GM21526 (cell line): Measurements from ENCODE around the gene DNMT3A.

Experiments
- ATAC-seq: cut with Tn5 transposase; IDR thresholded peaks from one replicate; pipeline ENCODE4 v1.9.1; 2021; ENCODE audit warnings: moderate library complexity; ENCODE audit not compliant: unreplicated experiment, low FRiP score

Gene DNMT3A

GRCh38 chr2:25265001-25265400 lies 76.7 kb downstream of the DNMT3A start:
- ATAC-seq = no peak

DNA sequence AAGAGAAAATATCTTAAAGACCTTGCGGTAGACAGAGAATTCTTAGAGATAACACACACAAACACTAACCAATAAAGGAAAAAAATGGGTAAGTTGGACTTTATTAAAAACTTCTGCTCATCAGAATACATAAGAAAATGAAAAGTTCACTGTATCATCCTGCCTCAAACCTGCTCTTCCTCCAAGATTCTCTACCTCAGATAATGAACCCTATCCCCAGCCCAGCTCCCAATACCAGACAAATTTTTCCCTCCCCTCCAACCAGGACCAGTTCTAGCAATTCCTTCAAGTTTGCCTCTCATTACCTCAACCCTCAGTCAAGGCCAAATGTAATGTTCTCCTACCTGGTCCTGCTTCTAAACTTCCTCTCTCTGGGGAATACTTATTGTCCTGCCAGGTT lies 79.4 kb downstream of the DNMT3A start:
- ATAC-seq = no peak

DNA sequence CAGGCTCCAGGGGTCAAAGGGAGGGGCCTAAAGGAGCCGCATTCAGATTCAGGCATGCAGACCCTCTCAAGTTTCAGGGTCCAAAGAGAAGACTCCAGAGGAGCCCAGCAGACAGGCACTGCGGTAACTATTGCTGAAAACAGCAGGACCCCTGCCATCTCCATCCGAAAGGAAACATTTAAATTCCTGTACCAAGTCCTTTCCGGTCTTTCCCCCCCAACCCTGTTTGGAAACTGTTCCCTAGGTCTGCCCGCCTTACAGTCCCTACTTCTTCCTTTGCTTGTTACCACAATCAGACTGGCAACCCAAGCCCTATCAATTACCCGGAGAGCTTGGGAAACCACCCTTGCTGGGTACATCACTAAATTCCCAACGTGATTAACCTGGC lies 82.0 kb downstream of the DNMT3A start:
- ATAC-seq = no peak

DNA sequence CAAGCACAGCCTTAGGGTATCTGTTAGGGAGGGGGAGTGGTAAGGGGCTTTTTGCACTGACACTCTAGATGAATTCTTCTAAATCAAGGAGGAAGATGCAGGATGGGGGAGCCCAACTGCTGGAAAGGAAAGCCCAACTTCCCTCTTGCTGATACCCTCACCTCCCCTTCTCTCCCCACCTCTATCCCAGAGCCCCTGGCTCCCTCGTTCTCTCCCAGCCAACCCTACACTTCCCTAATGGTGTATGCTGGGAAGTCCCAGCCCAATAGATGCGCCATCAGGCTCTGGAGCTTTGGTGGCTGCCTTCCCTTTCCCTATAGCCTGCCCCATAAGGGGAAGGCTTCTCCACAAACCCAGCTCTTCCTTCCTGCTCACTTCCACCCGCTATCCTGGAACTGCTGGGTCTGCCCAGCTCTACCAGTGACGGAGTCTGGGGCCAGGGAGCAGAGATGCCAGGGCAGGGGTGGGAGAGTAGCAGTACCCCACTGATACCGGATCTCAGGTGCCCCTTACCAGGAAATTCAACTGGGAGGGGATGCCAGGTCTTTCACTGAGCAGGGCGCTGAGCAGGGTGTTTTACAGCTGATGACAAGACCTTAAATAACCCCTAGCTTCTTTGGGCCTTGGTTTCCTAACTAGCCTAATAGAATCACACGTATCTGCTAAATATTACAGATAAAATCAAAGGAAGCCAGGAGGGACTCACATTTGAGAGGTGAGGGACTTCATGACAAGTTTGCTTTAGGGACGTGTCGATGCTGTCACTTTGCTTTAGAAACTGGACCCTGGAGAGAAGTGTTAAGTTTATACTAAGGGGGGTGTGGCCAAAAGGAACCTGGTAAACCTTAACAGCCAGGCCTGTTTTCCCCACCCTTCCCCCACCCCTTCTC lies 82.6 kb downstream of the DNMT3A start:
- no peak for ATAC-seq

DNA sequence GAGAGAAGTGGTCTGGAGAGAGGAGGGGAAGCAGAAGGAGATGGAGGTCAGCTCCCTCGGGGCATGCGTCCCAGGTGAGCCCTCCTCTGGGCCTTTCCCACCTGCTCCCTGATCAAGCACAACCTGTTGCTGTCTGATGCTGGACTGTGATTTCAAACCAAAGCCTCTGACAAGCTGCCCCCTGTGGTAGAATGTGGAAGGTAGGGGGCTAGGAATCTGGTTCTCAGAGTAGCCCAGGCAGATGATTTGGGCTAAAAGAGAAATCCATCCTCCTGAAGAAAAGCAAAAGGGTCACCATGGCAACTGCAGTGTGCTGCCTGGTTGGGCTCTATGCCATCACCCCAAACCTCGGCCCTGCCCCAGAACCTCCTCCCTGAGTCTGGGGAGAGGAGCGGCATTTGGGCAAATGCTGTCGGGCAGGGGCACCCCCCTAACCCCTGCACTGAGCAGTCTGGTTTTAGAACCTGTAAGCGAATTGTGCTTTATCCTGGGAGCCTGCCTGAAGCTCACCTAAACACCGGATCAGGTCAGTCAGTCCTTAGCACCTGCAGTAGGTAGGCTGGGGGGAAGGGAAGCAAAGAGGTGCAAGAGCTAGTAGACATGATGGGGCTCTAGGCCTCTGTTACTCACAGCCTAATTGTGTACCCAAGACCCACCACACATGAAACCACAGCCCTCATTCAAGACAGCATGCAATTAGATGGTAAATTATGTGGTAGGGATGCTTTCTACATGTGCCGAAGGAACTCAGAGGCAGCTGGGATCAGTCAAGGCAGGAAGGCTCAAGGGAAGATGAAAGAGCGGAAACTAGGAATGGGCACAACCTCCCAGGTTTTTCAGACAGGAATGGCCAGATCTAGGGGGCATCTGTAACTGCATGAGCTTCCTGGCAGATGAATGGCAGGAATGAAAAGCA lies 83.5 kb downstream of the DNMT3A start:
- no peak for ATAC-seq

GRCh38 chr2:25257032-25257552 lies 84.6 kb downstream of the DNMT3A start:
- ATAC-seq = no peak

- ATAC-seq = no peak
These were observed 85.2 kb downstream of the DNMT3A start for GRCh38 chr2:25256488-25256875.

DNA sequence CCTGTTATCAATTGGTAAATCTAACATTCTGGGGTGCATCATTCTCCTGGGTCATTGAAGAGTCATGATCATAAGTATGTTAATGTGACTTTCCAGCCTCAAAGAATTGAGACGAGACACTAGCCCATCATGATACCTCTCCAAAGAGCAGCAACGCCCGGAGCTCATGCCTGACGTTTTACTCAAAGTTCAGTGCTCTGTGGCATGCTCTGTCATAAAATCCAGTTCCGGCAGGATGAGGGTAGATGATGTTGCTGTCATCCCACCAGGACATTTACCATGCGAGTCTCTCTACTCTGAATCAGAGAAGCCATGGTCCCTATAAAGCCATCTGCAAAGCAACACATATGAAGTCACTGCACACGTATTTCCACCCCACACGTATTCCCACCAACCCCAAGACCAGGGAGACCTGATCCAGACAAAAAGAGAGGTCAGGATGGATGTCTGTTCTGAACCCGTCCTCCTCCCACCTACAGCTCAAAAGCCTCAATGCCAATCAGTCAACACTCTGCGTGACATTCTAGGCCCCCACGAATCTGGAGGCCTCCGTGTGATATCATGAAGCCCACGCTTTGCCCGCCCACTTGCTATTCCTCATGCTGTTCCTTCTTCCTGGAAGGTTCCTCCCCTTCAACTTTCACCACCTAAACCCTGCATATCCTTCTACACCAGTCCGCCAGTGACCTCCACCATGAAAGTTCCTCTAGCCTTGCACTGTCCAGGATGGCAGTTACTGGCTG lies 85.8 kb downstream of the DNMT3A start:
- no peak for ATAC-seq

DNA sequence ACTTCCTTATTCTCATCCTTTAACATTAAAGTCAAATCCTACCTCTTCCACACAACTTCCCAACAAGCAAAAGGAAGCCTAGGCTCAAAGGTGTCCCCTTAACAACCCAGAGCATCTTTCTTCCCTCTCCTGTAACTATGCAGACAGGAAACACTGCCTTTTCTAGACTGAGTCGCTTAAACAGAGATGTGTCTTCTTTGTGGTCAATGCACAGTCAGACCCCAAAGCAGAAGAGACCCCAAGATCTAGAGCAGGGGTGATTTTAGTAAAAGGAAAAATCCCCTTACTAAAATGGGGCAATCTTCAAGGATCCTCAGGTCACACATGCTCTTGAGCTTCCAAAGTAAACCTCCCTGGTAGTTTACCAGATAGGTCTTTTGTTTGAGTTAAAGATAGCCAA lies 86.8 kb downstream of the DNMT3A start:
- ATAC-seq = no peak

GRCh38 chr2:25253153-25253626 lies 88.5 kb downstream of the DNMT3A start:
- no peak for ATAC-seq

- ATAC-seq = no peak
These were observed 89.2 kb downstream of the DNMT3A start for GRCh38 chr2:25252291-25253152.

- no peak for ATAC-seq
These were observed 90.1 kb downstream of the DNMT3A start for GRCh38 chr2:25251422-25252273.

DNA sequence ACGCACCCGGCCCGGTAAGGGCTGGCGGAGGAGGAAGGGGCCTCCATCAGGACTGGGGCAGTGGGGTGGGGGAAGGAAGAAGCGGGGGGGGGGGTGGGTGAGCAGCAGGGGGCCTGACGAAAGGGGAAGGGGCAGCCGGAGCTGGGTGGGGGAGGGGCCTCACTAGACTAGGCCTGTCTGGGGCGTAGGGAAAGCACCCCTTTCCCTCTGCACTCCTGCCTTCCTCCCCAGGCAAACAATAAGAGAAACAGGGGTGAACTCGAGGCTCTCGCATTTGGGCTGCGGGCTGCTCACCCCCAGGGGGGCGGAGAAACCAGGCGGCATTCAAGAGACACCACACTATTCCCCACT lies 90.7 kb downstream of the DNMT3A start:
- no peak for ATAC-seq

GRCh38 chr2:25250331-25251070 lies 91.2 kb downstream of the DNMT3A start:
- no peak for ATAC-seq

- no peak for ATAC-seq
These were observed 91.9 kb downstream of the DNMT3A start for GRCh38 chr2:25249785-25250184.

DNA sequence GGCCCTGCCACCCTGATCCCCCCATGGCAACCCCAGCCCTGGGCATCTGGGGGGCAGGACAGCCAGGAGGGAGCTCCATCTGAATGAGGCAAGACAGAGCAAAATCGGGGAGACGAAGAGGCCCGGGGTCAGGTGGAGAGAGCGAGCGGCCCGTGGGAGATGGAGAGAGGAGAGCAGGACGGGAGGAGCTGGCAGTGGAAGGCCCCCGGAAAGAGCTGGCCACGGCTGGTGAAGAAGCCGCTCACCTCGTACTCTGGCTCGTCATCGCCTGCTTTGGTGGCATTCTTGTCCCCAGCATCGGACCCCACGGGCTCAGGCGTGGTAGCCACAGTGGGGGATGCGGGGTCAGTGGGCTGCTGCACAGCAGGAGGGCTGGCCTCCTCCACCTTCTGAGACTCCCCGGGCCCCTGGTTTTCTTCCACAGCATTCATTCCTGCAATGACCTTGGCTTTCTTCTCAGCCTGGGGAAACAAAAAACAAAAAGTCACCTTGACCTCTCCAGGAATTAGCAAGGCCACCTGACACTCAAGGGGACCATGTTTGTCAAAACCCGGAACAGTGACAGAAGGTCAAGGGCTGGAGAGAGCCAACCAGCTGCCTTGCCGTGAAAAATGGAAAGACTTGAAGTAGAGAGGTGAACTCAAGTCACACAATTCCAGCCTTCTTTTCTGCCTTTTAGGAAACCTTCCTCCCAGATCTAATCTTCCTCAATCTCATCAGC lies 93.8 kb downstream of the DNMT3A start:
- no peak for ATAC-seq

DNA sequence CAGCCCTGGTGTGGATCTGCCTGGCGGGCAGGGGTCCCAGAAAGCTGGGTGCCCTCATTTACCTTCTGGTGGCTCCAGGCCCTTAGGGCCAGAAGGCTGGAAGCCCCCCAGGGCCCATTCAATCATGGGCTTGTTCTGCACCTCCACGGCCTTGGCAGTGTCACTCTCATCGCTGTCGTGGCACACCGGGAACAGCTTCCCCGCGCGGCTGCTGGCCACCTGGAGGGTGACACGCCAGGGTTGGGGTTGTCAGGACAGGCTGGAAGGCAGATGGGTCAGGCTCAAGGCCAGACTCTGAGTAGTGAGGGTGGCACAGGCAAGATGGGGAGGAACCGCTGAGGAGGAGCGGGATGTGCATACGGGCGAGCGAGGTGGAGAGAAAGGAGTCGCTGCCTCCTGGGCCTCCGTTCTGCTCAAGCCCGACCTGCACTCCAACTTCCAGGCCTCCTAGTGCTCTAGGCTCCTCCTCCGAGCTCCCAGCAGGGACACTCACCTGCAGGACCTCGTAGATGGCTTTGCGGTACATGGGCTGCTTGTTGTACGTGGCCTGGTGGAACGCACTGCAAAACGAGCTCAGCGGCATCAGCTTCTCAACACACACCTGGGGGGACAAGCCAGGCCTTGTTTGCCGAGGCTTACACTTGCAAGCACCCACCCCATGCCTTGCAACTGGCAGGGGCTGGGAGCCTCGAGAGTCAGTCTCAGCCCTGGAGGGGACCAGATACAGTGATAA lies 95.0 kb downstream of the DNMT3A start:
- no peak for ATAC-seq
